ENCODE results near the gene HLA-DOB.
"Not testable (repeated sequence)": the region's sequence is repeated elsewhere in the genome, so short reads cannot be mapped to it uniquely, and the experiment has no call there.

The HLA-DOB gene

DNA sequence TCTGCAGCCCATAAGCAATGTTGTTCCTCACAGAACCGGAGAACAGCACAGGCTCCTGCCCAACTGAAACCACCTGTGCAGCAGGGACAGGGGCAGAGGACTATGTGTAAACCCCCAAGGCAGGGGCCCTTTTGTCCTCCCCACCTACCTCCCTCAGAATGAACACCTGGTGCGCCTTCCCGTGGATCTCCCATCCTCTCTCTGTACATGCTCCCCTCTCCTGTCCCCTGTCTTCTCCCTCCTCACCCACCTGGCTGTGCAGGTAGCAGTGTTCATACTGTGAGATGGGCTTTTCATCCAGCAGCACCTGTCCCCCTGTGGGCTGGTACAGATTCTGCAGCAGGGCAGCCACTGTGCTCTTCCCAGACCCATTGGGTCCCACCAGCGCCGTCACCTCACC is 13.2 kb upstream of the HLA-DOB start:
- FAIRE-seq (no peak), DNase-seq (ENCODE audit: insufficient read length) (no peak)
- TF ChIP-seq POLR2A (IDR thresholded peaks at IDR 0.05; ENCODE audit: low read depth, low read length) (no peak), TAF1 (IDR thresholded peaks at IDR 0.05; ENCODE audit: borderline replicate concordance, low read depth, low read length) (no peak), POLR2AphosphoS5 (IDR thresholded peaks at IDR 0.05; ENCODE audit: low read depth, low read length) (no peak)

GRCh38 chr6:32829495-32829894 is 12.7 kb upstream of the HLA-DOB start:
- 0 out of 2 replicates have a peak, but pooled peaks have one; percentile 17 for TF ChIP-seq POLR2A (IDR thresholded peaks at IDR 0.05; ENCODE audit: low read depth, low read length)
- no peak for TF ChIP-seq POLR2AphosphoS5 (IDR thresholded peaks at IDR 0.05; ENCODE audit: low read depth, low read length)
- DNase-seq (ENCODE audit: insufficient read length) (no peak), FAIRE-seq (no peak)

DNA sequence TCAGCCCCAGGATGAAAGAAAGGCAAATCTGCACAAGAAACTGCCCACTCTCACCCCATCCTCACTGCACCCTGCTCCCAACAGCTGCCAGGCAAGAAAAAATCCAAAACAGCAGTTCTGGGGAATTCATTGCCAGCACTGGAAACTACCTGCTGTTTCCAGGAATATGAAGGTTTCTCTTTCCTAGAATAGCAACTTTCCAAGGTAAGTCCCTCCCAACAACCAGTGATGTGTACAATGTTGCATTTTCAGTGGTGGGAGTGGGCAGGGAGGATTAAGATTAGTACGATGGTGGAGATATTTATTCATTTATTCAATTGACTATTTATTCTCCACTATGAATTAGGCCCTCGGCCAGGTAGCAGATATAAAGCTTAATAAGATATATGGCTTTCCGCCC is 10.2 kb upstream of the HLA-DOB start:
- no peak for FAIRE-seq
- no peak for TF ChIP-seq POLR2A (IDR thresholded peaks at IDR 0.05; ENCODE audit: low read depth, low read length)
- TF ChIP-seq POLR2AphosphoS5 (IDR thresholded peaks at IDR 0.05; ENCODE audit: low read depth, low read length), result no peak
- TF ChIP-seq TAF1 (IDR thresholded peaks at IDR 0.05; ENCODE audit: borderline replicate concordance, low read depth, low read length), result no peak
- DNase-seq (ENCODE audit: insufficient read length), result no peak

DNA sequence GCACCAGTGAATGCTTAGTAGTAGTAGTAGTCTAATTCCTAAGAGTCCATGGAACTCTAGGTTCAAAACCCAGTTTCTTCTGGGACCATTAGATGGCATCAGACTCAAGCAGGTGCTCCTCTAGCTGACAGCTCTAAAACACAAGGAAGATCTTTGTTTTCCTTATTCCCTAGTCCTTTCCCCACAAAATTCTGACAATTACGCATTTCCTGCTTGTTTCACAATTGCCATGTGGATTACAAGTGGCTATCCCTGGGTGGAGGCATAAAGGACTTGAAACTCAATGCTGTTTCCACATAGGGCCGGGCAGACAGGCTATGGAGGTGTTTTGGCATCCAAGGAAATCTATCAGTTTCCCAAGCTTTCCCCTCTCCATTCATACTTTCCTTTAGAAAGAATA is 9.2 kb upstream of the HLA-DOB start:
- no peak for FAIRE-seq
- DNase-seq (ENCODE audit: insufficient read length), result no peak
- TF ChIP-seq POLR2A (IDR thresholded peaks at IDR 0.05; ENCODE audit: low read depth, low read length), result peak; percentile 25; the same call in 1 of the 2 replicates
- no peak for TF ChIP-seq TAF1 (IDR thresholded peaks at IDR 0.05; ENCODE audit: borderline replicate concordance, low read depth, low read length)
- no peak for TF ChIP-seq POLR2AphosphoS5 (IDR thresholded peaks at IDR 0.05; ENCODE audit: low read depth, low read length)

- TF ChIP-seq TAF1 (IDR thresholded peaks at IDR 0.05; ENCODE audit: borderline replicate concordance, low read depth, low read length) (no peak), POLR2A (IDR thresholded peaks at IDR 0.05; ENCODE audit: low read depth, low read length) (no peak), POLR2AphosphoS5 (IDR thresholded peaks at IDR 0.05; ENCODE audit: low read depth, low read length) (no peak)
- DNase-seq (ENCODE audit: insufficient read length) (no peak), FAIRE-seq (no peak)
Observed at GRCh38 chr6:32819729-32820128, 2.9 kb upstream of the HLA-DOB start.

- DNase-seq (ENCODE audit: insufficient read length) (no peak), FAIRE-seq (no peak)
Observed at GRCh38 chr6:32818867-32819266, 2.1 kb upstream of the HLA-DOB start.

GRCh38 chr6:32815996-32816395 is 806 bp downstream of the HLA-DOB start:
- 0 out of 2 replicates have a peak, but pooled peaks have one; percentile 21 for TF ChIP-seq POLR2AphosphoS5 (IDR thresholded peaks at IDR 0.05; ENCODE audit: low read depth, low read length)
- TF ChIP-seq POLR2A (IDR thresholded peaks at IDR 0.05; ENCODE audit: low read depth, low read length), result no peak
- TF ChIP-seq TAF1 (IDR thresholded peaks at IDR 0.05; ENCODE audit: borderline replicate concordance, low read depth, low read length), result no peak
- no peak for FAIRE-seq
- DNase-seq (ENCODE audit: insufficient read length), result no peak

More at GRCh38 chr6:32818867-32819266, 2.1 kb upstream of the HLA-DOB start:
- no peak for TF ChIP-seq POLR2AphosphoS5 (IDR thresholded peaks at IDR 0.05; ENCODE audit: low read depth, low read length)
- no peak for TF ChIP-seq TAF1 (IDR thresholded peaks at IDR 0.05; ENCODE audit: borderline replicate concordance, low read depth, low read length)
- no peak for TF ChIP-seq POLR2A (IDR thresholded peaks at IDR 0.05; ENCODE audit: low read depth, low read length)

DNA sequence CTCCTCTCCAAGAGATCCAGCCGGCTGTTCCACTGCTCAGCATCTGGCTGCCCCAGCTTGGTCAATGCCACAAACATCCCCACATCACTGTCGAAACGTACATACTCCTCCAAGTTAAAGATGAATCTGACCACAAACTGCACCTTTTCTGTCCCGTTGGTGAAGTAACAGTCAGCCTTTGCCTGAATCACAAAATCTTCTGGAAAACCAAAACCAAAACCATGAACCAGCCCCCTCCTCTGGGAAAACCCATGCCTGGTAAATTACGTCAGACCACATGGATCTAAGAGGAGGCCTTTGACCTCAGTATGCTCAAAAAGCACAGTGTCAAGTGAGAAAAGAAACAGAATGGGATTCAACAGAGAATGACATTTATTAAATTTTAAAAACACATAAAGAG is 1.7 kb downstream of the HLA-DOB start:
- DNase-seq (ENCODE audit: insufficient read length), result no peak
- TF ChIP-seq TAF1 (IDR thresholded peaks at IDR 0.05; ENCODE audit: borderline replicate concordance, low read depth, low read length) (no peak), POLR2AphosphoS5 (IDR thresholded peaks at IDR 0.05; ENCODE audit: low read depth, low read length) (no peak), POLR2A (IDR thresholded peaks at IDR 0.05; ENCODE audit: low read depth, low read length) (no peak)
- FAIRE-seq, result no peak

- DNase-seq (ENCODE audit: insufficient read length), result no peak
- TF ChIP-seq POLR2AphosphoS5 (IDR thresholded peaks at IDR 0.05; ENCODE audit: low read depth, low read length) (no peak), POLR2A (IDR thresholded peaks at IDR 0.05; ENCODE audit: low read depth, low read length) (no peak), TAF1 (IDR thresholded peaks at IDR 0.05; ENCODE audit: borderline replicate concordance, low read depth, low read length) (no peak)
- no peak for FAIRE-seq
Observed at GRCh38 chr6:32814145-32814544, 2.7 kb downstream of the HLA-DOB start.

GRCh38 chr6:32809171-32809570 is 7.6 kb downstream of the HLA-DOB start:
- FAIRE-seq (no peak), DNase-seq (ENCODE audit: insufficient read length) (no peak)
- TF ChIP-seq TAF1 (IDR thresholded peaks at IDR 0.05; ENCODE audit: borderline replicate concordance, low read depth, low read length) (no peak), POLR2AphosphoS5 (IDR thresholded peaks at IDR 0.05; ENCODE audit: low read depth, low read length) (no peak), POLR2A (IDR thresholded peaks at IDR 0.05; ENCODE audit: low read depth, low read length) (no peak)

- no peak for FAIRE-seq
- DNase-seq (ENCODE audit: insufficient read length), result no peak
- TF ChIP-seq POLR2AphosphoS5 (IDR thresholded peaks at IDR 0.05; ENCODE audit: low read depth, low read length) (0 out of 2 replicates have a peak, but pooled peaks have one; percentile 31), TAF1 (IDR thresholded peaks at IDR 0.05; ENCODE audit: borderline replicate concordance, low read depth, low read length) (no peak), POLR2A (IDR thresholded peaks at IDR 0.05; ENCODE audit: low read depth, low read length) (no peak)
Observed at GRCh38 chr6:32807020-32807580, 9.7 kb downstream of the HLA-DOB start.

GRCh38 chr6:32805404-32805803 is 11.4 kb downstream of the HLA-DOB start:
- DNase-seq (ENCODE audit: insufficient read length); FAIRE-seq: not testable (repeated sequence)

GRCh38 chr6:32803416-32803815 is 13.4 kb downstream of the HLA-DOB start:
- no peak for DNase-seq (ENCODE audit: insufficient read length)
- no peak for FAIRE-seq
- TF ChIP-seq POLR2AphosphoS5 (IDR thresholded peaks at IDR 0.05; ENCODE audit: low read depth, low read length), result no peak
- TF ChIP-seq TAF1 (IDR thresholded peaks at IDR 0.05; ENCODE audit: borderline replicate concordance, low read depth, low read length), result no peak
- no peak for TF ChIP-seq POLR2A (IDR thresholded peaks at IDR 0.05; ENCODE audit: low read depth, low read length)

All from GM12892 (cell line).